Mammary epithelial cell (primary cell): Measurements from ENCODE around the gene GIMAP1.

Experiments used
- EZH2 ChIP-seq: IDR thresholded peaks from 2 replicates; pipeline ENCODE4 v1.6.1; 2012; ENCODE audit warnings: low read length, inconsistent platforms, borderline replicate concordance
- TF ChIP-seq, protein P1 (sequence below), 2 donors: IDR thresholded peaks in 1 of 2; conservative IDR thresholded peaks in 1 of 2; 2 replicates each; pipeline ENCODE4 v1.5.1; 2011 to 2012; ENCODE audit warnings: inconsistent platforms in 2 of 2, low read length in 2 of 2, mild to moderate bottlenecking in 2 of 2, control low read depth in 1 of 2, low read depth in 1 of 2; ENCODE audit not compliant: insufficient read depth in 1 of 2; ENCODE audit errors: extremely low read depth in 1 of 2

DNA sequence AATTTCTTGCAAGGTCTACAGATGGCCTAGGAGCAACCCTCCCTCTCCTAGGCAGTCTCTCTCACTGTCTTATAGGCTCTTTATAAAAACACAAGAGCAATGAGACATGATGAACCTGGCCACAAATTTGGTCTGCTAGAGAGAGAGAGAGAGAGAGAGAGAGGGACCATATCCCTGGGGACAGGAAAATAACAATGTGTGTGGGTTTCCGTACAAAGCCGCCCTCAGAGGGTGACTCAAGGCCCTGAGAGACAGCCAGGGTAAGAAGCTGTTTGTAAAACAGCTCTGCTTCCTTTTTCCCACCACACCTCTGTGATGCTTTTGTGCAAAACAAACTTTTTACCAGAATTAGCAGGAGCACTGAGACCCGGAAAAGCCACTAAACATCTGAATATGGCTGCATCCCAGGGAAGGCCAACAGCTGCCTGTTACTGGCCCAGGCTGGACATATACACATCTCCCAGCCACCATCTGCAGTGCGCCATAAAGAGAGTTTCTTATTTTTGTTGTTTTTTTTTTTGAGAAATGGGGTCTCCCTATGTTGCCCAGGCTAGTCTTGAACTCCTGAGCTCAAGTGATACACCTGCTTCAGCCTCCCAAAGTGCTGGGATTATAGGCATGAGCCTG lies 39.2 kb downstream of the GIMAP1 start:
- TF ChIP-seq, protein P1, sequence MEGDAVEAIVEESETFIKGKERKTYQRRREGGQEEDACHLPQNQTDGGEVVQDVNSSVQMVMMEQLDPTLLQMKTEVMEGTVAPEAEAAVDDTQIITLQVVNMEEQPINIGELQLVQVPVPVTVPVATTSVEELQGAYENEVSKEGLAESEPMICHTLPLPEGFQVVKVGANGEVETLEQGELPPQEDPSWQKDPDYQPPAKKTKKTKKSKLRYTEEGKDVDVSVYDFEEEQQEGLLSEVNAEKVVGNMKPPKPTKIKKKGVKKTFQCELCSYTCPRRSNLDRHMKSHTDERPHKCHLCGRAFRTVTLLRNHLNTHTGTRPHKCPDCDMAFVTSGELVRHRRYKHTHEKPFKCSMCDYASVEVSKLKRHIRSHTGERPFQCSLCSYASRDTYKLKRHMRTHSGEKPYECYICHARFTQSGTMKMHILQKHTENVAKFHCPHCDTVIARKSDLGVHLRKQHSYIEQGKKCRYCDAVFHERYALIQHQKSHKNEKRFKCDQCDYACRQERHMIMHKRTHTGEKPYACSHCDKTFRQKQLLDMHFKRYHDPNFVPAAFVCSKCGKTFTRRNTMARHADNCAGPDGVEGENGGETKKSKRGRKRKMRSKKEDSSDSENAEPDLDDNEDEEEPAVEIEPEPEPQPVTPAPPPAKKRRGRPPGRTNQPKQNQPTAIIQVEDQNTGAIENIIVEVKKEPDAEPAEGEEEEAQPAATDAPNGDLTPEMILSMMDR (conservative IDR thresholded peaks at IDR 0.05 in 1 of 2, IDR thresholded peaks at IDR 0.05 in 1 of 2; ENCODE audit: extremely low read depth in 1 of 2, insufficient read depth in 1 of 2, low read depth in 1 of 2, low read length in 2 of 2), result no peak
- no peak for TF ChIP-seq EZH2
